ENCODE data around the gene NLN. TPM values are rescaled to one million over a fixed set of nuclear protein-coding genes. Genes with fewer than 3 reads are reported as not detected.

NLN gene
- total RNA-seq, 1 experiment from 2014 or later = 42.1 TPM

GRCh38 chr5:65696892-65697291 is 25.1 kb upstream of the NLN start:
- intact Hi-C loops (cut with micrococcal nuclease) = no loop called here
- no peaks in the 10 kb centered on the region for H3K4me1 Mint-ChIP-seq (ENCODE audit: insufficient read depth, unreplicated experiment)
- no peak for DNase-seq (ENCODE audit: unreplicated experiment)
- no peak for TF ChIP-seq CTCF (IDR thresholded peaks at IDR 0.05; ENCODE audit: unreplicated experiment)
- ChIA-PET POLR2A (no interaction called here), CTCF (interaction anchor here (0.6 kb wide), 1 partner anchor 166 kb away, joined by 7 read pairs; no protein-coding TSS in a partner anchor)
- H3K4me3 Mint-ChIP-seq (ENCODE audit: unreplicated experiment) = no peak overlapping the region
- BruUV-seq (replicated peaks) = no TSS peak
- no peak overlapping the region for H3K27ac Mint-ChIP-seq (ENCODE audit: low read depth, unreplicated experiment)
- no peaks in the 10 kb centered on the region for H3K27me3 Mint-ChIP-seq (ENCODE audit: insufficient read depth, unreplicated experiment)
- H3K36me3 Mint-ChIP-seq (ENCODE audit: insufficient read depth, unreplicated experiment) = peaks cover 8% of the 10 kb centered on the region
- no peaks in the 10 kb centered on the region for H3K9me3 Mint-ChIP-seq (ENCODE audit: unreplicated experiment)

GRCh38 chr5:65699338-65699737 is 22.7 kb upstream of the NLN start:
- Mint-ChIP-seq H3K4me3 (ENCODE audit: unreplicated experiment) (no peak overlapping the region), H3K9me3 (ENCODE audit: unreplicated experiment) (no peaks in the 10 kb centered on the region), H3K27ac (ENCODE audit: low read depth, unreplicated experiment) (no peak overlapping the region), H3K27me3 (ENCODE audit: insufficient read depth, unreplicated experiment) (no peaks in the 10 kb centered on the region), H3K36me3 (ENCODE audit: insufficient read depth, unreplicated experiment) (peaks cover 12% of the 10 kb centered on the region), H3K4me1 (ENCODE audit: insufficient read depth, unreplicated experiment) (no peaks in the 10 kb centered on the region)
- ChIA-PET POLR2A (no interaction called here), CTCF (interaction anchor here (0.5 kb wide), 1 partner anchor 665 kb away, joined by 3 read pairs; no protein-coding TSS in a partner anchor)
- BruUV-seq (replicated peaks) = no TSS peak
- intact Hi-C loops (cut with micrococcal nuclease) = no loop called here
- TF ChIP-seq CTCF (IDR thresholded peaks at IDR 0.05; ENCODE audit: unreplicated experiment) = no peak
- DNase-seq (ENCODE audit: unreplicated experiment) = no peak

- BruUV-seq (replicated peaks) = no TSS peak
- Mint-ChIP-seq H3K27me3 (ENCODE audit: insufficient read depth, unreplicated experiment) (no peaks in the 10 kb centered on the region), H3K27ac (ENCODE audit: low read depth, unreplicated experiment) (no peak overlapping the region), H3K4me1 (ENCODE audit: insufficient read depth, unreplicated experiment) (no peaks in the 10 kb centered on the region), H3K9me3 (ENCODE audit: unreplicated experiment) (no peaks in the 10 kb centered on the region), H3K36me3 (ENCODE audit: insufficient read depth, unreplicated experiment) (peaks cover 25% of the 10 kb centered on the region), H3K4me3 (ENCODE audit: unreplicated experiment) (no peak overlapping the region)
- ChIA-PET POLR2A (interaction anchor here (1.2 to 1.5 kb wide), 2 partner anchors 20 to 78 kb away, joined by 4 to 7 read pairs; partner anchors contain the start of genes NLN and SGTB), CTCF (no interaction called here)
- intact Hi-C loops (cut with micrococcal nuclease) = no loop called here
- no peak for DNase-seq (ENCODE audit: unreplicated experiment)
- TF ChIP-seq CTCF (IDR thresholded peaks at IDR 0.05; ENCODE audit: unreplicated experiment) = no peak
These were observed 20.0 kb upstream of the NLN start for GRCh38 chr5:65702036-65702435.

GRCh38 chr5:65704621-65705239 is 17.3 kb upstream of the NLN start:
- Mint-ChIP-seq H3K4me3 (ENCODE audit: unreplicated experiment) (no peak overlapping the region), H3K9me3 (ENCODE audit: unreplicated experiment) (no peaks in the 10 kb centered on the region), H3K36me3 (ENCODE audit: insufficient read depth, unreplicated experiment) (peaks cover 28% of the 10 kb centered on the region), H3K27ac (ENCODE audit: low read depth, unreplicated experiment) (no peak overlapping the region), H3K27me3 (ENCODE audit: insufficient read depth, unreplicated experiment) (no peaks in the 10 kb centered on the region), H3K4me1 (ENCODE audit: insufficient read depth, unreplicated experiment) (no peaks in the 10 kb centered on the region)
- intact Hi-C loops (cut with micrococcal nuclease) = no loop called here
- no peak for TF ChIP-seq CTCF (IDR thresholded peaks at IDR 0.05; ENCODE audit: unreplicated experiment)
- no peak for DNase-seq (ENCODE audit: unreplicated experiment)
- BruUV-seq (replicated peaks) = no TSS peak
- POLR2A ChIA-PET = interaction anchor here (2.2 kb wide), 1 partner anchor 18 kb away, joined by 9 read pairs; the partner anchor contains the start of genes NLN and SGTB
- CTCF ChIA-PET = interaction anchor here (0.8 kb wide), 1 partner anchor 18 kb away, joined by 3 read pairs; no protein-coding TSS in a partner anchor

Data from MCF 10A (cell line).